Smooth muscle cell of bladder (primary cell): ENCODE measurements around the gene KCND3. TPM values are rescaled to one million over a fixed set of nuclear protein-coding genes. Genes with fewer than 3 reads are reported as not detected.

Experiments
- total RNA-seq: library from RNA; depleted of rRNA; stranded (reverse); fragments of >200 nt; gene quantifications from 2 replicates; pipeline ENCODE4 v1.2.3, GENCODE V29; 2014

The KCND3 gene
- total RNA-seq, result 0.57 and 0.92 TPM in 2 replicates

GRCh38 chr1:111989531-111990025 lies at the start of gene KCND3:
KCND3 (minus strand) TSS chr1:111989668.

GRCh38 chr1:111755331-111756123 lies 233.9 kb downstream of the KCND3 start, which contains the start of gene DDX20:
DDX20 (plus strand) TSS chr1:111755901; CDS start chr1:111755925, 24 bp downstream.

GRCh38 chr1:111739194-111739924 lies 250.1 kb downstream of the KCND3 start, which contains the start of gene INKA2:
INKA2 (minus strand) TSS chr1:111739395; CDS start chr1:111739242, 153 bp downstream.

Other genes starting within 250 kb of the KCND3 start
- 9.7 and 10.4 TPM in 2 replicates for gene DDX20, start 233.8 kb downstream of the KCND3 start, total RNA-seq